HL-60/S4 treated with retinoic acid at 250 ng/mL for 4 days and 3 days (cell line): ENCODE measurements around the gene PDZRN4.

Source experiments
- in situ Hi-C: fragments of 300-500 bp; cut with MboI; formaldehyde crosslinking; loops from 2 replicates; pipeline ENCODE4 v1.7.0; 2022; ENCODE audit warnings: low sequenced_read_pairs

Gene PDZRN4

DNA sequence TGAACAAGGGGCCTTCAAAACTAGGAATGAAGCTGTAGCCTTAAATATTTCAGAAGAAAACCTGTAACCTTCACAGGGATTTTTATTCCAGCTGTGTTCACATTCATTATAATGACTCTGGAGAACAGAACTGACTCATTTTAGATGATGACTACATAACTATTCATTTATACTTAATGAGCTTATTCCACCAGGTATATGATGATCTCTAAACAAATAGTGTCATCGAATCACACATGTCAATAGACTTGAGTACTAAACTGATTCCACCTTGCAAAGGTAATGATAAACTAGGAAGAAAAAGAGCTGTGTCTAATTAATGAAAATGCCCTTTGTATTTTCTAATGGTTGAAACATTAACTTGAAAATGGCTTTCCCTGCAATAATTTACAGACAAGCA is 433.2 kb downstream of the PDZRN4 start:
- in situ Hi-C loops = no loop called here
